Measurements from ENCODE around the gene PCDHA1. TPM values are rescaled to one million over a fixed set of nuclear protein-coding genes. Genes with fewer than 3 reads are reported as not detected.
A peak's percentile ranks its signal among the peaks of the same experiment; 100 is the strongest.
"Not testable (repeated sequence)": the region's sequence is repeated elsewhere in the genome, so short reads cannot be mapped to it uniquely, and the experiment has no call there.

Gene PCDHA1
- total RNA-seq, 2 donors from 2014 or later: not detected

- DNase-seq: no peak
- peak; percentile 71 for ATAC-seq
- intact Hi-C loops (cut with DNase I, micrococcal nuclease): no loop called here
These were observed 21.2 kb downstream of the PCDHA1 start, which contains the start of gene PCDHA4 for GRCh38 chr5:140806834-140807775. Gene PCDHA4, plus strand, starts transcription at chr5:140807068.

- intact Hi-C loops (cut with DNase I, micrococcal nuclease); ATAC-seq; DNase-seq: not testable (repeated sequence)
These were observed 22.4 kb downstream of the PCDHA1 start for GRCh38 chr5:140808241-140808888.

DNA sequence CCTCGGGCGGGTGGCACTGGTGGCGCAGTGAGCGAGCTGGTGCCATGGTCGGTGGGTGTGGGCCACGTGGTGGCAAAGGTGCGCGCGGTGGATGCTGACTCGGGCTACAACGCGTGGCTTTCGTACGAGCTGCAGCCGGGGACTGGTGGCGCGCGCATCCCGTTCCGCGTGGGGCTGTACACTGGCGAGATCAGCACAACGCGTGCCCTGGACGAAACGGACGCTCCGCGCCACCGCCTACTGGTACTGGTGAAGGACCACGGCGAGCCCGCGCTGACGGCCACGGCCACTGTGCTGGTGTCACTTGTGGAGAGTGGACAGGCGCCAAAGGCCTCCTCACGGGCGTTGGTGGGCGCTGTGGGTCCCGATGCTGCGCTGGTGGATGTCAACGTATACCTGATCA is 22.9 kb downstream of the PCDHA1 start:
- DNase-seq: no peak
- intact Hi-C loops (cut with DNase I, micrococcal nuclease): no loop called here
- no peak for ATAC-seq

DNA sequence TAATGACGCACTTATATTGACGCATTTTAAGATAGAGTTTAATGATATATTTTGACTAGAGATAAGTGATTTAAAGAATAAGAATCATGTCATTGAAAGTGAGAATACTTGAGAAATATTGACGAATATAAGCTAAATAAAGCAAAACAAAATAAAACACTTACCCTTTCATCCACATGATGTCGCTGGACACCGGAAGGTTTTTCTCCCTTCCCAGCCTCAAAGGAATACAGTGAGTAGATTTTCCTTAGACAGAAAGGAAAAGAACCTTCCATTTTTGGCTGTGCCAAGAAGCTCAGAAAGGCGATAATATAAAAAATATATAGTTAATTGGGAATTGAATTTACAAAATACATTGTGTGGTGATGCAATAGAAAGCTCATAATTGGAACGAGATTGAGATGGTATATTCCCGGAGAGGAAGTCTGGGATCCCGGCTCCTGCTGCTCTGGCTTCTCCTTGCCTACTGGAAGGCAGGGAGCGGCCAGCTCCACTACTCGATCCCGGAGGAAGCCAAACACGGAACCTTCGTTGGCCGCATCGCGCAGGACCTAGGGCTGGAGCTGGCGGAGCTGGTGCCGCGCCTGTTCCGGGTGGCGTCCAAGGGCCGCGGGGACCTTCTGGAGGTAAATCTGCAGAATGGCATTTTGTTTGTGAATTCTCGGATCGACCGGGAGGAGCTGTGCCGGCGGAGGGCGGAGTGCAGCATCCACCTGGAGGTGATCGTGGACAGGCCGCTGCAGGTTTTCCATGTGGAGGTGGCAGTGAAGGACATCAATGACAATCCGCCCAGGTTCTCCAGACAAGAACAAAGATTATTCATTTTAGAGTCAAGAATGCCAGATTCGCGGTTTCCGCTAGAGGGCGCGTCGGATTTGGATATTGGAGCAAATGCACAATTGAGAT is 35.7 kb downstream of the PCDHA1 start, which contains the start of gene PCDHA5:
TSS of gene PCDHA5 (plus strand) at position 239 of the 906 bp plus-strand sequence.
- intact Hi-C loops (cut with DNase I, micrococcal nuclease): no loop called here
- DNase-seq (no peak), ATAC-seq (no peak)

GRCh38 chr5:140822281-140822629 is 36.3 kb downstream of the PCDHA1 start:
- intact Hi-C loops (cut with DNase I, micrococcal nuclease): no loop called here
- DNase-seq (no peak), ATAC-seq (no peak)

DNA sequence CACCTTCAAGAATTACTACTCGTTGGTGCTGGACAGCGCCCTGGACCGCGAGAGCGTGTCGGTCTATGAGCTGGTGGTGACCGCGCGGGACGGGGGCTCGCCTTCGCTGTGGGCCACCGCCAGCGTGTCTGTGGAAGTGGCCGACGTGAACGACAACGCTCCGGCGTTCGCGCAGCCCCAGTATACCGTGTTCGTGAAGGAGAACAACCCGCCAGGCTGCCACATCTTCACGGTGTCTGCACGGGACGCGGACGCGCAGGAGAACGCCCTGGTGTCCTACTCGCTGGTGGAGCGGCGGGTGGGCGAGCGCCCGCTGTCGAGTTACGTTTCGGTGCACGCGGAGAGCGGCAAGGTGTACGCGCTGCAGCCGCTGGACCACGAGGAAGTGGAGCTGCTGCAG is 37.0 kb downstream of the PCDHA1 start:
- DNase-seq; ATAC-seq; intact Hi-C loops (cut with DNase I, micrococcal nuclease): not testable (repeated sequence)

- DNase-seq (no peak), ATAC-seq (no peak)
- intact Hi-C loops (cut with DNase I, micrococcal nuclease): no loop called here
These were observed 37.5 kb downstream of the PCDHA1 start for GRCh38 chr5:140823475-140823874.

- no peak for ATAC-seq
- DNase-seq: no peak
- intact Hi-C loops (cut with DNase I, micrococcal nuclease): no loop called here
These were observed 41.9 kb downstream of the PCDHA1 start, which contains the start of gene PCDHA6 for GRCh38 chr5:140827704-140828361. Gene PCDHA6, plus strand, starts transcription at chr5:140827960. Its CDS starts 132 bp downstream, at chr5:140828092.

GRCh38 chr5:140828362-140828737 is 42.4 kb downstream of the PCDHA1 start:
- ATAC-seq (no peak), DNase-seq (no peak)
- intact Hi-C loops (cut with DNase I, micrococcal nuclease): no loop called here

DNA sequence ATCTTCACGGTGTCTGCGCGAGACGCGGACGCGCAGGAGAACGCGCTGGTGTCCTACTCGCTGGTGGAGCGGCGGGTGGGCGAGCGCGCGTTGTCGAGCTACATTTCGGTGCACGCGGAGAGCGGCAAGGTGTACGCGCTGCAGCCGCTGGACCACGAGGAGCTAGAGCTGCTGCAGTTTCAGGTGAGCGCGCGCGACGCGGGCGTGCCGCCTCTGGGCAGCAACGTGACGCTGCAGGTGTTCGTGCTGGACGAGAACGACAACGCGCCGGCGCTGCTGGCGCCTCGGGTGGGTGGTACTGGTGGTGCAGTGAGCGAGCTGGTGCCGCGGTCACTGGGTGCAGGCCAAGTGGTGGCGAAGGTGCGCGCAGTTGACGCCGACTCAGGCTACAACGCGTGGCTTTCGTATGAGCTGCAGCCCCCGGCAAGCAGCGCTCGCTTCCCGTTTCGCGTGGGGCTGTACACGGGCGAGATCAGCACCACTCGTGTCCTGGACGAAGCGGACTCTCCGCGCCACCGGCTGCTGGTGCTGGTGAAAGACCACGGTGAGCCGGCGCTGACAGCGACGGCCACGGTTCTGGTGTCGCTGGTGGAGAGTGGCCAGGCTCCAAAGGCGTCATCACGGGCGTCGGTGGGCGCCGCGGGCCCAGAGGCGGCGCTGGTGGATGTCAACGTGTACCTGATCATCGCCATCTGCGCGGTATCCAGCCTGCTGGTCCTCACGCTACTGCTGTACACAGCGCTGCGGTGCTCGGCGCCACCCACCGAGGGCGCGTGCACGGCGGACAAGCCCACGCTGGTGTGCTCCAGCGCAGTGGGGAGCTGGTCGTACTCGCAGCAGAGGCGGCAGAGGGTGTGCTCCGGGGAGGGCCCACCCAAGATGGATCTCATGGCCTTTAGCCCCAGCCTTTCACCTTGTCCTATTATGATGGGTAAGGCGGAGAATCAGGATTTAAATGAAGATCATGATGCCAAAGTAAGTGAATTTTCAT is 43.9 kb downstream of the PCDHA1 start:
- DNase-seq; ATAC-seq; intact Hi-C loops (cut with DNase I, micrococcal nuclease): not testable (repeated sequence)

DNA sequence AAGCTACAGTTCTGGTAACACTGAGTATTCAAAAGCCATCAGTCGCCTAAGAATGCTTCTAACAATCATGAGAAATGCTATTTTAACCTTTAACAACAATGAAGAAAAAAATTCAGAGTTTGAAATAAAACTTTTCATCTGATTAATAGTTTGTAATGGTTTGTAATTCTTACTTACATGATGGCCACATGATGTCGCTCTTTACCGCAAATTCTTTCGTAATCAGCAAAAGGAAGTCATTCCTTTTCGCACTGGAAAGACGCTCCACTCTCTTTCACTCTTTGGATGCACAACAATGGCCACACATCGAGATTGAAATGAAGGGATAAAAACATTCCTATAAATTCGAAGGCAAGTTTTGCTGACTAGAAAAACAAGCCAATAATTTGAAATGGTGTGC is 48.1 kb downstream of the PCDHA1 start, which contains the start of gene PCDHA7:
TSS of gene PCDHA7 (plus strand) at position 277 of the 400 bp plus-strand sequence. CDS start at position 392, 115 bp downstream.
- no peak for ATAC-seq
- intact Hi-C loops (cut with DNase I, micrococcal nuclease): no loop called here
- DNase-seq: no peak

- DNase-seq; ATAC-seq; intact Hi-C loops (cut with DNase I, micrococcal nuclease): not testable (repeated sequence)
These were observed 48.6 kb downstream of the PCDHA1 start for GRCh38 chr5:140834439-140835008.

DNA sequence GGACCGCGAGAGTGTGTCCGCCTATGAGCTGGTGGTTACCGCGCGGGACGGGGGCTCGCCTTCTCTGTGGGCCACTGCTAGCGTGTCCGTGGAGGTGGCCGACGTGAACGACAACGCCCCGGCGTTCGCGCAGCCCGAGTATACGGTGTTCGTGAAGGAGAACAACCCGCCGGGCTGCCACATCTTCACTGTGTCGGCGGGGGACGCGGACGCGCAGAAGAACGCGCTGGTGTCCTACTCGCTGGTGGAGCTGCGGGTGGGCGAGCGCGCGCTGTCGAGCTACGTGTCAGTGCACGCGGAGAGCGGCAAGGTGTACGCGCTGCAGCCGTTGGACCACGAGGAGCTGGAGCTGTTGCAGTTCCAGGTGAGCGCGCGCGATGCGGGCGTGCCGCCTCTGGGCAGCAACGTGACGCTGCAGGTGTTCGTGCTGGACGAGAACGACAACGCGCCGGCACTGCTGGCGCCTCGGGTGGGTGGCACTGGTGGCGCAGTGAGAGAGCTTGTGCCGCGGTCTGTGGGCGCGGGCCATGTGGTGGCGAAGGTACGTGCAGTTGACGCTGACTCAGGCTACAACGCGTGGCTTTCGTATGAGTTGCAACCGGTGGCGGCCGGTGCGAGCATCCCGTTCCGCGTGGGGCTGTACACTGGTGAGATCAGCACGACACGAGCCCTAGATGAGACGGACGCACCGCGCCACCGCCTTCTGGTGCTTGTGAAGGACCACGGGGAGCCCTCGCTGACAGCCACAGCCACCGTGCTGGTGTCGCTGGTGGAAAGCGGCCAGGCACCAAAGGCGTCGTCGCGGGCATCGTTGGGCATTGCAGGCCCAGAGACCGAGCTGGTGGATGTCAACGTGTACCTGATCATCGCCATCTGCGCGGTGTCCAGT is 49.9 kb downstream of the PCDHA1 start:
- no peak for ATAC-seq
- intact Hi-C loops (cut with DNase I, micrococcal nuclease): no loop called here

DNA sequence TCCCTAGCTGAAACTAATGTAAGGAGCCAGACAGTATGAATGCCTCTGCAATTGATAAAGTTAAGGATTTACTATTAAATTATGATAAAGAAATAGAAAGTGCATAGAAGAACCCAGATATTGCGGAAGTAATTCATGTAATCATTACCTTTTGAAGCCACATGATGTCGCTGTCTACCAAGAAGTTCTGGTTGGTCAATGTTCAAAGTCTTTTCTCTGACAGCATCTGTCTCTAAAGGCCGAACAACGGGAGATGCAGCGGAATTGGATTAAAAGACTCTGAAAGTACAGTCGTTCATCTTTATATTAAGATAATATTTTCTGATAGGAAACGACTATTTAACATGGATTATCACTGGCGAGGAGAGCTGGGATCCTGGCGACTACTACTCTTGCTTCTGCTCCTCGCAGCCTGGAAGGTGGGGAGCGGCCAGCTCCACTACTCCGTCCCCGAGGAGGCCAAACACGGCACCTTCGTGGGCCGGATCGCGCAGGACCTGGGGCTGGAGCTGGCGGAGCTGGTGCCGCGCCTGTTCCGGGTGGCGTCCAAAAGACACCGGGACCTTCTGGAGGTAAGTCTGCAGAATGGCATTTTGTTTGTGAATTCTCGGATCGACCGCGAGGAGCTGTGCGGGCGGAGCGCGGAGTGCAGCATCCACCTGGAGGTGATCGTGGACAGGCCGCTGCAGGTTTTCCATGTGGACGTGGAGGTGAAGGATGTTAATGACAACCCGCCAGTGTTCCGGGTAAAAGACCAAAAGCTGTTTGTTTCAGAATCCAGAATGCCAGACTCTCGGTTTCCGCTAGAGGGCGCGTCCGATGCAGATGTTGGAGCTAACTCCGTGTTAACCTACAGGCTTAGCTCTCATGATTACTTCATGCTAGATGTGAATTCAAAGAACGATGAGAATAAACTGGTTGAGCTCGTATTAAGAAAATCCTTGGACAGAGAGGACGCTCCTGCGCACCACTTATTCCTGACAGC is 55.3 kb downstream of the PCDHA1 start, which contains the start of gene PCDHA8:
TSS of gene PCDHA8 (plus strand) at position 210 of the 985 bp plus-strand sequence. CDS start at position 345, 135 bp downstream.
- DNase-seq (no peak), ATAC-seq (no peak)
- intact Hi-C loops (cut with DNase I, micrococcal nuclease): no loop called here

More for the DNA sequence above, 49.9 kb downstream of the PCDHA1 start:
- DNase-seq: no peak

All from left colon (tissue), 2 donors.